CD14-positive monocyte (primary cell): ENCODE results near the gene SS18L1. TPM values are rescaled to one million over a fixed set of nuclear protein-coding genes. Genes with fewer than 3 reads are reported as not detected.
A peak's percentile ranks its signal among the peaks of the same experiment; 100 is the strongest.

Experiments used
- DNase-seq, 3 donors: peaks; one replicate each; pipeline ENCODE4 v3.0.0-alpha.2; 2011 to 2022
- H2AFZ ChIP-seq: 2 replicates; pipeline ENCODE4 v1.6.0; 2012; ENCODE audit warnings: mild to moderate bottlenecking, low read depth, low read length, inconsistent platforms; ENCODE audit not compliant: insufficient read depth, poor library complexity, severe bottlenecking
- H3K27ac ChIP-seq, 2 donors: 1 replicate in 1 of 2; 2 replicates in 1 of 2; pipeline ENCODE4 v1.5.1; 2012 to 2013; ENCODE audit warnings: low read length in 2 of 2, control low read depth in 1 of 2, inconsistent platforms in 1 of 2, low read depth in 1 of 2, mild to moderate bottlenecking in 1 of 2
- H3K27me3 ChIP-seq, 2 donors: one replicate each; pipeline versions ENCODE4 v1.6.0 to v1.6.1; 2011 to 2013; ENCODE audit warnings: low read length in 2 of 2; ENCODE audit not compliant: control insufficient read depth in 2 of 2, insufficient read depth in 2 of 2
- H3K36me3 ChIP-seq, 2 donors: replicated peaks in 1 of 2; 1 replicate in 1 of 2; 2 replicates in 1 of 2; pipeline versions ENCODE4 v1.5.1 to v1.6.1; 2012 to 2013; ENCODE audit warnings: low read length in 2 of 2, control low read depth in 1 of 2, inconsistent platforms in 1 of 2, mild to moderate bottlenecking in 1 of 2; ENCODE audit not compliant: insufficient read depth in 2 of 2, control insufficient read depth in 1 of 2
- H3K4me1 ChIP-seq, 2 donors: 1 replicate in 1 of 2; 2 replicates in 1 of 2; pipeline versions ENCODE4 v1.5.1 to v1.6.1; 2012 to 2013; ENCODE audit warnings: low read length in 2 of 2, control low read depth in 1 of 2, inconsistent platforms in 1 of 2, mild to moderate bottlenecking in 1 of 2, moderate library complexity in 1 of 2; ENCODE audit not compliant: insufficient read depth in 2 of 2, control insufficient read depth in 1 of 2
- H3K4me2 ChIP-seq: replicated peaks from 2 replicates; pipeline ENCODE3; 2012; ENCODE audit warnings: low read length, moderate library complexity, mild to moderate bottlenecking; ENCODE audit not compliant: poor library complexity, severe bottlenecking; ENCODE audit errors: extremely low read depth
- H3K4me3 ChIP-seq, 3 experiments: fragments of 200-600 bp in 1 of 3; sonication (generic) in 1 of 3; replicated peaks in 1 of 3; 1 replicate in 2 of 3; 2 replicates in 1 of 3; pipeline ENCODE4 v1.5.1; 2011 to 2013; ENCODE audit warnings: low read length in 3 of 3, mild to moderate bottlenecking in 3 of 3, control low read depth in 2 of 3, low read depth in 2 of 3, inconsistent platforms in 1 of 3, moderate library complexity in 1 of 3
- H3K79me2 ChIP-seq: 2 replicates; pipeline ENCODE4 v1.6.0; 2012; ENCODE audit warnings: mild to moderate bottlenecking, control low read depth, inconsistent platforms, low read length, moderate library complexity; ENCODE audit not compliant: insufficient read depth
- H3K9ac ChIP-seq: 2 replicates; pipeline ENCODE4 v1.6.0; 2017; ENCODE audit warnings: low read length, mild to moderate bottlenecking; ENCODE audit not compliant: insufficient read depth, poor library complexity, severe bottlenecking
- H3K9me3 ChIP-seq, 2 donors: replicated peaks in 1 of 2; 1 replicate in 1 of 2; 2 replicates in 1 of 2; pipeline versions ENCODE4 v1.5.1 to v1.6.1; 2012 to 2013; ENCODE audit warnings: low read length in 2 of 2, control low read depth in 1 of 2; ENCODE audit not compliant: control insufficient read depth in 1 of 2, insufficient read depth in 1 of 2
- H4K20me1 ChIP-seq: 2 replicates; pipeline ENCODE4 v1.6.0; 2012; ENCODE audit warnings: mild to moderate bottlenecking, low read length, control low read depth, moderate library complexity; ENCODE audit not compliant: insufficient read depth
- H3K27ac Mint-ChIP-seq, 7 donors: one replicate each; pipeline ENCODE4 v1.8.0; 2020; ENCODE audit warnings: mild to moderate bottlenecking in 7 of 7, mixed read lengths in 7 of 7, moderate library complexity in 6 of 7, inconsistent platforms in 2 of 7
- H3K27me3 Mint-ChIP-seq, 3 donors: one replicate each; pipeline ENCODE4 v1.8.0; 2021 to 2022; ENCODE audit warnings: low read depth in 3 of 3, mild to moderate bottlenecking in 3 of 3, mixed read lengths in 3 of 3, moderate library complexity in 3 of 3, inconsistent platforms in 1 of 3
- H3K36me3 Mint-ChIP-seq, 2 donors: one replicate each; pipeline ENCODE4 v1.8.0; 2020; ENCODE audit warnings: mixed read lengths in 2 of 2, inconsistent platforms in 1 of 2, mild to moderate bottlenecking in 1 of 2
- H3K4me1 Mint-ChIP-seq: one replicate; pipeline ENCODE4 v1.8.0; 2020; ENCODE audit warnings: mild to moderate bottlenecking, mixed read lengths
- H3K4me3 Mint-ChIP-seq, 2 donors: one replicate each; pipeline ENCODE4 v1.8.0; 2020; ENCODE audit warnings: mild to moderate bottlenecking in 2 of 2, mixed read lengths in 2 of 2, moderate library complexity in 1 of 2
- H3K9me3 Mint-ChIP-seq, 7 donors: one replicate each; pipeline ENCODE4 v1.8.0; 2020 to 2022; ENCODE audit warnings: mixed read lengths in 7 of 7, mild to moderate bottlenecking in 6 of 7, moderate library complexity in 6 of 7, inconsistent platforms in 2 of 7
- WGBS: methylation state at CpG from one replicate; pipeline ENCODE4 v1.1.5; 2013; ENCODE audit warnings: missing lambda C conversion rate; ENCODE audit not compliant: insufficient coverage; 5-methylcytosine and 5-hydroxymethylcytosine counted together
- intact Hi-C, 2 donors: fragments of 100-400 bp; cut with micrococcal nuclease; formaldehyde crosslinking; loops; one replicate each; pipeline versions ENCODE4 v1.15.0 to v1.15.1; 2023
- polyA plus RNA-seq, 3 donors: library from polyadenylated mRNA; depleted of rRNA in 1 of 3; unstranded in 2 of 3; stranded (reverse) in 1 of 3; fragments of 300-500 nt in 2 of 3; fragments of >200 nt in 1 of 3; fragmentation: Illumina TruSeq in 2 of 3; gene quantifications; 1 replicate in 2 of 3; 2 replicates in 1 of 3; pipeline ENCODE4 v1.2.3, GENCODE V29; 2012 to 2021
- TF ChIP-seq, protein P1 (sequence below): fragments of 200-600 bp; IDR thresholded peaks from one replicate; pipeline ENCODE4 v1.8.0; 2022; ENCODE audit warnings: antibody characterized with exemption, mild to moderate bottlenecking

The SS18L1 gene
- polyA plus RNA-seq, 3 donors: 0.75 to 16.5 (median 1.1) TPM

DNA sequence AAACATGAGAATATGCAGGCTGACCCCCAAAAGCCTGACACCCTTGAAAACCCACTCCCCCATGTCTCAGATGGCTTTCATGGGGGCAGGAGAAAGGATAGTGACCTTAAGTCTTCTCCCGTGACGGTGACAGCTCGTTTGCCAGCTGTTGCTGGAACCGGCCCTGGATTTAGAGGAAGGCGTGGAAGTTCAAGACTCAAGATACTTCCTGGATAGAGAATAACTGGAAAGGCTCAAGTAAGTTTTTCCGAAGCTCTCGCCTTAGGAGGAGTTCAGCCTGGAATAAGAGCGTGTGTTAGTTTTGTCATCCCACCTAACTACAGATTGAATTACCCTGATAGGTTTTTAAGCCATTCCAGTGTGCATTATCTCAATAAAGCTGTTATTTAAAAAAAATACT, 27.7 kb downstream of the SS18L1 start:
- no peak overlapping the region for H3K4me3 Mint-ChIP-seq
- Histone ChIP-seq H3K4me3 (no peak overlapping the region), H3K79me2 (no peaks in the 10 kb centered on the region), H2AFZ (no peak overlapping the region), H3K36me3 (peaks cover 27 to 63% of the 10 kb centered on the region in 2 donors), H3K9me3 (no peaks in the 10 kb centered on the region), H3K4me2 (no peak overlapping the region), H3K27ac (no peak overlapping the region), H4K20me1 (no peaks in the 10 kb centered on the region), H3K27me3 (no peaks in the 10 kb centered on the region), H3K9ac (no peak overlapping the region), H3K4me1 (no peaks in the 10 kb centered on the region)
- no peaks in the 10 kb centered on the region for H3K9me3 Mint-ChIP-seq
- intact Hi-C loops: no loop called here
- peaks cover 44 to 85% of the 10 kb centered on the region in 2 donors for H3K36me3 Mint-ChIP-seq
- H3K27me3 Mint-ChIP-seq: peaks cover 0 to 2% (median 0%) of the 10 kb centered on the region in 3 donors
- peak overlapping the region in 2 of 7 donors; percentile 8 to 73 for H3K27ac Mint-ChIP-seq
- WGBS: no CpG with 5 or more reads among the region's 8 CpGs
- H3K4me1 Mint-ChIP-seq: no peaks in the 10 kb centered on the region
- TF ChIP-seq, protein P1, sequence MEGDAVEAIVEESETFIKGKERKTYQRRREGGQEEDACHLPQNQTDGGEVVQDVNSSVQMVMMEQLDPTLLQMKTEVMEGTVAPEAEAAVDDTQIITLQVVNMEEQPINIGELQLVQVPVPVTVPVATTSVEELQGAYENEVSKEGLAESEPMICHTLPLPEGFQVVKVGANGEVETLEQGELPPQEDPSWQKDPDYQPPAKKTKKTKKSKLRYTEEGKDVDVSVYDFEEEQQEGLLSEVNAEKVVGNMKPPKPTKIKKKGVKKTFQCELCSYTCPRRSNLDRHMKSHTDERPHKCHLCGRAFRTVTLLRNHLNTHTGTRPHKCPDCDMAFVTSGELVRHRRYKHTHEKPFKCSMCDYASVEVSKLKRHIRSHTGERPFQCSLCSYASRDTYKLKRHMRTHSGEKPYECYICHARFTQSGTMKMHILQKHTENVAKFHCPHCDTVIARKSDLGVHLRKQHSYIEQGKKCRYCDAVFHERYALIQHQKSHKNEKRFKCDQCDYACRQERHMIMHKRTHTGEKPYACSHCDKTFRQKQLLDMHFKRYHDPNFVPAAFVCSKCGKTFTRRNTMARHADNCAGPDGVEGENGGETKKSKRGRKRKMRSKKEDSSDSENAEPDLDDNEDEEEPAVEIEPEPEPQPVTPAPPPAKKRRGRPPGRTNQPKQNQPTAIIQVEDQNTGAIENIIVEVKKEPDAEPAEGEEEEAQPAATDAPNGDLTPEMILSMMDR: no peak
- DNase-seq: no peak

DNA sequence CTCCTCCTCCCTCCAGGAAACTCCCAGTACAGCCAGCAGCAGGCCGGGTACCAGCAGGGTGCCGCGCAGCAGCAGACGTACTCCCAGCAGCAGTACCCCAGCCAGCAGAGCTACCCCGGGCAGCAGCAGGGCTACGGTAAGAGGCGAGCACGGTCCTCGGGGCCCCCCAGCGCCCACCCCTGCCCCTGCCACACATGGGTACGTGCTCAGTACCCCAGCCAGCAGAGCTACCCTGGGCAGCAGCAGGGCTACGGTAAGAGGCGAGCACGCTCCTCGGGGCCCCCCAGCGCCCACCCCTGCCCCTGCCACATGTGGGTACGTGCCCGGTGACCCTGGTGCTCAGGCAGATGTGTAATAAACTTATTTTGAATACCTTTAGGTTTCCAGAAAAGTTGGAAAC, 29.1 kb downstream of the SS18L1 start:
- Mint-ChIP-seq H3K27me3 (peaks cover 0 to 2% (median 0%) of the 10 kb centered on the region in 3 donors), H3K9me3 (no peaks in the 10 kb centered on the region), H3K4me1 (no peaks in the 10 kb centered on the region), H3K27ac (no peak overlapping the region), H3K4me3 (no peak overlapping the region), H3K36me3 (peaks cover 48 to 86% of the 10 kb centered on the region in 2 donors)
- WGBS: 100% methylated on average over 8 of the region's 18 CpGs
- no peaks in the 10 kb centered on the region for H4K20me1 ChIP-seq
- intact Hi-C loops: no loop called here
- H3K9ac ChIP-seq: no peak overlapping the region
- no peak for DNase-seq
- no peaks in the 10 kb centered on the region for H3K27me3 ChIP-seq
- no peaks in the 10 kb centered on the region for H3K79me2 ChIP-seq
- no peak overlapping the region for H3K4me2 ChIP-seq
- H3K9me3 ChIP-seq: no peaks in the 10 kb centered on the region
- TF ChIP-seq, protein P1: no peak
- no peak overlapping the region for H3K27ac ChIP-seq
- peaks cover 30 to 57% of the 10 kb centered on the region in 2 donors for H3K36me3 ChIP-seq
- no peaks in the 10 kb centered on the region for H3K4me1 ChIP-seq
- H2AFZ ChIP-seq: no peak overlapping the region
- H3K4me3 ChIP-seq: no peak overlapping the region
